Ishikawa (cell line): Measurements from ENCODE around the gene GALK2.

Experiments used
- CEBPB ChIP-seq: IDR thresholded peaks from 2 replicates; pipeline ENCODE4 v1.6.1; 2012
- CREB1 ChIP-seq: IDR thresholded peaks from 2 replicates; pipeline ENCODE4 v1.6.1; 2012; ENCODE audit warnings: low read depth
- EGR1 ChIP-seq: IDR thresholded peaks from 2 replicates; pipeline ENCODE4 v1.6.1; 2012
- EP300 ChIP-seq: IDR thresholded peaks from 2 replicates; pipeline ENCODE4 v1.6.1; 2012; ENCODE audit warnings: borderline replicate concordance
- FOXM1 ChIP-seq: IDR thresholded peaks from 2 replicates; pipeline ENCODE4 v1.6.1; 2012; ENCODE audit warnings: low read depth, borderline replicate concordance
- NFIC ChIP-seq: IDR thresholded peaks from 2 replicates; pipeline ENCODE4 v1.6.1; 2012
- RAD21 ChIP-seq: IDR thresholded peaks from 2 replicates; pipeline ENCODE4 v1.6.1; 2012; ENCODE audit warnings: low read depth
- TAF1 ChIP-seq: IDR thresholded peaks from 2 replicates; pipeline ENCODE4 v1.6.1; 2012; ENCODE audit warnings: low read depth, mild to moderate bottlenecking
- TCF12 ChIP-seq: IDR thresholded peaks from 2 replicates; pipeline ENCODE4 v1.6.1; 2012; ENCODE audit warnings: low read depth
- TEAD4 ChIP-seq: IDR thresholded peaks from 2 replicates; pipeline ENCODE4 v1.6.1; 2012
- YY1 ChIP-seq: IDR thresholded peaks from 2 replicates; pipeline ENCODE4 v1.6.1; 2012; ENCODE audit warnings: low read depth
- ZBTB7A ChIP-seq: IDR thresholded peaks from 2 replicates; pipeline ENCODE4 v1.6.1; 2012; ENCODE audit warnings: low read depth
- TF ChIP-seq, protein P1 (sequence below): IDR thresholded peaks from 2 replicates; pipeline ENCODE4 v1.6.1; 2012; ENCODE audit warnings: low read depth, mild to moderate bottlenecking
- TF ChIP-seq, protein P2 (sequence below): IDR thresholded peaks from 2 replicates; pipeline ENCODE4 v1.6.1; 2012
- TF ChIP-seq, protein P3 (sequence below): IDR thresholded peaks from 2 replicates; pipeline ENCODE4 v1.6.1; 2012

GALK2 gene

DNA sequence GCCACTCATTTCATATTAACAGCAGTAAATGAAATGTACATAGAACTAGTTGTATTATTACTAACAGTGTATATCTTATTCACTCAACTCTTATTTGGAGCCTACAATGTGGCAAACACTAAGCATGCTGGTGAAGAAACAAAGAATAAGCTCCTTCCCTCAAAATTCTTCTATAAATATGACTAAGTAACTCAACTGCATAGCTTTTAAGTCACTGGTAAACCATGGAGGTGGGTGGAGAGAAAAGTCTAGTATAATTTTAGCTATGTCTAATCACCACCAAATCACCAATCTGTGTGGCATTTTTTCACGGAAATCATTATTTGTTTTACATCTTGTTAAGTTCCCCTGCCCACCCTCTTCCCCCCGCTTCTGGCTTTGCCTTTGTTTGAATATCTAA, 32.2 kb upstream of the GALK2 start:
- TF ChIP-seq ZBTB7A, result no peak

DNA sequence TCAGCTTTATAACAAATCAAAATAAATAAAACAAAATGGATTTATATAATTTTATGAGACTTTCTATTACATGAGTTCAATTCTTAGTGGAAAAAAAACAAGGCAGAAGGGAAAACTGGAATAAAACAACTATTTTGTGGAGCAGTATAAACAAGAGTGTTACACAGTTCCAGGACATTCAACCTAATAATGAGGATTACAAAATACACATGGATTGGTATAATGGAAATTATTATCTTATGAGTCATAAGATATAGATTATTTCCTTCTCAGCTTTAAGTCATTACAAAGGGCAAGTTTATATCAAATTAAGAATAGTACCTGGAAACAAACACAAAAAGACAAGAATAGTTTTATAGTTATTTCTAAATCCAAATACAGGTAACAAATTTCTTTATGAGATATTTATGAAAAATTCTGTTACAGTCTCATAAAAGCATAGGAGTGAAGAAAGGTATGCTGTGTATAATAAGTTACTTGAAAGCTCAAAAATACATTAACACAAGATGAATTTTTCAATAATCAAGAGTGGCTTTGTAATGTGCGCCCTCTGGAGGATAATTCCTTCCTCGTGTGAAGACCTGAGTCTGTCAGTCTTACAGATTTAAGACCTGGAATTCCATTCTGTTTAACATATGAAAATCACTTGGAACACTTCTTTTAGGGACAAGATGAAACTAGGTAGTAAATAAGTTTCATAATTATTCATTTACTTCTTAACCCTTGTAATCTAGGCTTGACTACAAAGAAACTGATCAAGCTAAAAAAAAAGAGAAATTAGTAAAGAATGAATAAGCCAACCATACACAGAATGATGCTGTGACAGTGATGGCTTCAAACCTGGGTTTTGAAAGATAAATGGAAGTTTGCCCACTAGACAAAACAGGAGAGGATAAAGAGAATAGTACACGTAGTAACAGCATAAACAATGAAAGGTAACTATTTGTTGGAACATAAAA, 24.1 kb upstream of the GALK2 start:
- no peak for TF ChIP-seq FOXM1
- TF ChIP-seq RAD21, result peak; percentile 48; the same call in 1 of the 2 replicates

DNA sequence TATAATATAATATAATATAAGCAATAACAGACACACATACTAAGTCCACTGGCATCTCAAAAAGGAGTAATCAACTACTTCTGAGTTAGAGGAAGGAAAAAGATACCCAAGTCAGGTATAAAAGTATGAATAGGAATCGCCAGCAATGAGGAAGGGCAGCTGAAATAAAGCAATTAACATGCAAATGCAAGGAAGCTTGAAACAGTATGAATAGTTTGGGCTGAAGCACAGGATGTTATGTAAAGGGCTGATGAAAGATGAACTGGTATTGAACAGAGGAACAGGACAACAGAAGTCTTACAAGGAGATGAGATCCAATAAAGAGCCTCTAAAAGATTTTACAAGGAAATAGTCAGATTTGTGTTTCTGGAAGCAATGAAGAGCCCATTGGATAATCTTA, 21.7 kb upstream of the GALK2 start:
- TF ChIP-seq RAD21 (no peak), CREB1 (no peak), CEBPB (no peak), TAF1 (no peak), TEAD4 (no peak), ZBTB7A (no peak), YY1 (no peak), FOXM1 (no peak), NFIC (no peak), EGR1 (no peak), TCF12 (no peak), EP300 (no peak)
- TF ChIP-seq, protein P1, sequence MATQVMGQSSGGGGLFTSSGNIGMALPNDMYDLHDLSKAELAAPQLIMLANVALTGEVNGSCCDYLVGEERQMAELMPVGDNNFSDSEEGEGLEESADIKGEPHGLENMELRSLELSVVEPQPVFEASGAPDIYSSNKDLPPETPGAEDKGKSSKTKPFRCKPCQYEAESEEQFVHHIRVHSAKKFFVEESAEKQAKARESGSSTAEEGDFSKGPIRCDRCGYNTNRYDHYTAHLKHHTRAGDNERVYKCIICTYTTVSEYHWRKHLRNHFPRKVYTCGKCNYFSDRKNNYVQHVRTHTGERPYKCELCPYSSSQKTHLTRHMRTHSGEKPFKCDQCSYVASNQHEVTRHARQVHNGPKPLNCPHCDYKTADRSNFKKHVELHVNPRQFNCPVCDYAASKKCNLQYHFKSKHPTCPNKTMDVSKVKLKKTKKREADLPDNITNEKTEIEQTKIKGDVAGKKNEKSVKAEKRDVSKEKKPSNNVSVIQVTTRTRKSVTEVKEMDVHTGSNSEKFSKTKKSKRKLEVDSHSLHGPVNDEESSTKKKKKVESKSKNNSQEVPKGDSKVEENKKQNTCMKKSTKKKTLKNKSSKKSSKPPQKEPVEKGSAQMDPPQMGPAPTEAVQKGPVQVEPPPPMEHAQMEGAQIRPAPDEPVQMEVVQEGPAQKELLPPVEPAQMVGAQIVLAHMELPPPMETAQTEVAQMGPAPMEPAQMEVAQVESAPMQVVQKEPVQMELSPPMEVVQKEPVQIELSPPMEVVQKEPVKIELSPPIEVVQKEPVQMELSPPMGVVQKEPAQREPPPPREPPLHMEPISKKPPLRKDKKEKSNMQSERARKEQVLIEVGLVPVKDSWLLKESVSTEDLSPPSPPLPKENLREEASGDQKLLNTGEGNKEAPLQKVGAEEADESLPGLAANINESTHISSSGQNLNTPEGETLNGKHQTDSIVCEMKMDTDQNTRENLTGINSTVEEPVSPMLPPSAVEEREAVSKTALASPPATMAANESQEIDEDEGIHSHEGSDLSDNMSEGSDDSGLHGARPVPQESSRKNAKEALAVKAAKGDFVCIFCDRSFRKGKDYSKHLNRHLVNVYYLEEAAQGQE, result no peak
- TF ChIP-seq, protein P2, sequence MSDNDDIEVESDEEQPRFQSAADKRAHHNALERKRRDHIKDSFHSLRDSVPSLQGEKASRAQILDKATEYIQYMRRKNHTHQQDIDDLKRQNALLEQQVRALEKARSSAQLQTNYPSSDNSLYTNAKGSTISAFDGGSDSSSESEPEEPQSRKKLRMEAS, result no peak
- TF ChIP-seq, protein P3, sequence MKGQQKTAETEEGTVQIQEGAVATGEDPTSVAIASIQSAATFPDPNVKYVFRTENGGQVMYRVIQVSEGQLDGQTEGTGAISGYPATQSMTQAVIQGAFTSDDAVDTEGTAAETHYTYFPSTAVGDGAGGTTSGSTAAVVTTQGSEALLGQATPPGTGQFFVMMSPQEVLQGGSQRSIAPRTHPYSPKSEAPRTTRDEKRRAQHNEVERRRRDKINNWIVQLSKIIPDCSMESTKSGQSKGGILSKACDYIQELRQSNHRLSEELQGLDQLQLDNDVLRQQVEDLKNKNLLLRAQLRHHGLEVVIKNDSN, result no peak

DNA sequence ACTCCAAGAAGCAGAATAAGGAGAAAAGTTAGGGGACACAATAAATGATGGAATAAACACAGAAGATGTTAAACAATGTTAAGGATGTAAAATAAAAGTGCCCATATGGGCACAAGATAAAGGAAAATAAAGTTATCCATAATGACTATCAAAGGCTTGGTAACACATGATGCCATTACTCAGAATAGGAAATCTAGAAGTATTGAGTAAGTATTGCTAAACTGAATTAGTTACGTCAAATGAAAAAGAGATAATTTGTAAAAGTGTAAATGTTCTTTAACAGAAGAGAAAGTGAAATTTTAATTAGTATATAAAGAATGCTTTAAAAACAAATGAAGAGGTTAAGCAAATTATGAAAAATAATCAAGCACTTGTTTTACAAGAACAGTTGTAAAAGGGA, 21.3 kb upstream of the GALK2 start:
- TF ChIP-seq EP300, result no peak
- no peak for TF ChIP-seq ZBTB7A
- TF ChIP-seq TAF1, result no peak
- TF ChIP-seq, protein P3, result no peak
- no peak for TF ChIP-seq FOXM1
- no peak for TF ChIP-seq RAD21
- no peak for TF ChIP-seq NFIC
- TF ChIP-seq, protein P2, result no peak
- no peak for TF ChIP-seq CEBPB
- no peak for TF ChIP-seq EGR1
- no peak for TF ChIP-seq CREB1
- TF ChIP-seq, protein P1, result no peak
- no peak for TF ChIP-seq TCF12

DNA sequence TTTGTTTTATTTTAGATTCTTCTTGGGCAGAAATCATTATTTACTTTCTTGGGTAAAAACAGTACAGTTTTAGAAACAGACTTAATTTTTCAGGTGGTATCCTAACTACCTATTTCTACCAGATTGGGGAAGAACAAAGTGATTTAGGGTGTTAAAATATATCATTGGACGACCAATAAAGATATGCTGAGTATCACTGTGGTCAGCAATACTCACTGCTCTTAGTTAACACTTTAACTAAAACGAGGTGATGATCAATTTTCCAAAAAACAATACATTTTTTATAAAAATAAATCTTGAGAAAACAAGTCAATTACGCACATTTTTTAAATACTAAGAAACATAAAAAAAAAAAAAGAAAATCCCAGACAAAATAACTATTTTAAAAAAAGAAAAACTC, 18.2 kb upstream of the GALK2 start:
- TF ChIP-seq, protein P2, result no peak
- TF ChIP-seq, protein P3, result no peak
- TF ChIP-seq YY1, result no peak
- no peak for TF ChIP-seq CEBPB
- TF ChIP-seq, protein P1, result no peak
- TF ChIP-seq TEAD4, result no peak
- no peak for TF ChIP-seq TCF12
